NK-92 (cell line): ENCODE data around the gene ABCA12.

Source experiments
- DNase-seq: peaks from one replicate; lab custom pipeline; 2025; ENCODE audit not compliant: unreplicated experiment; lab: John Stamatoyannopoulos, UW

The ABCA12 gene

GRCh38 chr2:214989187-214989586, 149.2 kb downstream of the ABCA12 start:
- no peak for DNase-seq

DNA sequence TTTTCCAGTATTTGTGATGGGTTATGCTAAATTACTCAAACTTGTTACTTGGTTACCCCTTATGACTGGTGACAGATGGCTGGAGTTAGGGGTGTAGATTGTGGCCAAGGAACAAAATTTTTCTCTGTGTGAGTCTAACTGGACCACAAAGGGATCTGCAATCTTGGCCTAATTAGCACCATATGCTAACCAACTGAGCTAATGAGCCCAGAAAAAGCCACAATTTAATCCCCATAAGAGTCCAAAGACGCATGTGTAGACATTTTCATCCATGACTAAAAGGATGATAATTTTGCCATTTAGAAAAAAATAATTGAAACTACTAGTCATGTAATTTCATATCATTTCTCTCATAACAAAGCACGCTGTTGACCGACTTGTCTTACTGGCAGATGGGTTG, 151.2 kb downstream of the ABCA12 start:
- DNase-seq = no peak

DNA sequence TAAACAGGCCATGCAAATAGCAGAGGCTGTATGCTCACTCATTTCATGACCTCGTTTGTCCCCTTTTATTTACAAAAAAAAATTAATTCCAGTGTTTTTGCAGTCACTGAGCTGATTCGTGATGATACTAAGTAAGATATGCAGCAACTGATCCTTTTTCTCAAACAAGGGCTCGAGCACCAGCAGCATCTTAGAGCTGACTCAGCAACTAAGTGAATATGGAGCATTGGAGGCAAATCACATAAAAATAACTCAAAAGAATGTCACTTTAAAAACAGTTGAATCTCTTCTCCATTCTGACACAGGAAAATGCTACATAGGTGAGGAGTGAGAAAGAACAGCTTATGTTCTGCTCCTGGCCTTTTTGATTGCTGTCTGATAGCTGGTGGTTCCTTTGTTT, 152.8 kb downstream of the ABCA12 start:
- DNase-seq = no peak

GRCh38 chr2:214966420-214966819, 172.0 kb downstream of the ABCA12 start:
- no peak for DNase-seq

GRCh38 chr2:214960677-214961076, 177.7 kb downstream of the ABCA12 start:
- DNase-seq = no peak

GRCh38 chr2:214946949-214947348, 191.5 kb downstream of the ABCA12 start:
- no peak for DNase-seq

- DNase-seq = no peak
Measured at GRCh38 chr2:214934006-214934405, 204.4 kb downstream of the ABCA12 start.

- DNase-seq = no peak
Measured at GRCh38 chr2:214904634-214905033, 233.8 kb downstream of the ABCA12 start.

GRCh38 chr2:214904176-214904575, 234.2 kb downstream of the ABCA12 start:
- DNase-seq = no peak

GRCh38 chr2:214902286-214902685, 236.1 kb downstream of the ABCA12 start:
- no peak for DNase-seq

GRCh38 chr2:214899751-214900150, 238.7 kb downstream of the ABCA12 start:
- no peak for DNase-seq

DNA sequence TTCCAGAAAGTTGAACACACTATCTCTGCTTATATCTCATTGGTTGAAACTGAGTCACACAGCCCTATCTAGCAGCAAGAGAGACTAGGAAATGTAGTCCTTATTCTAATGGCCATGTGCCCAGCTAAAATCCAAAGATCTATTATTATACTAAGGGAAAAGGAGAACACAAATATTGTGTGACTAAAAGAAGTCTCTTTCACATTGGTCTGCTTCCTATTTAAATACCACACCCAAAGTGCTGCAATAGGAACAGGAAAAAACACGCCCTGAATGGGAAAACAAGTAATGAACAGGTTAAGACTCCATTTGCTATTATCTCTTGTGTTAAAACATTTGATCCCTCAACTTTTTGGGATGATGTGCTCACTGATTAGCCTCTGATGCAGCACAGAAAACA, 242.2 kb downstream of the ABCA12 start:
- DNase-seq = no peak

DNA sequence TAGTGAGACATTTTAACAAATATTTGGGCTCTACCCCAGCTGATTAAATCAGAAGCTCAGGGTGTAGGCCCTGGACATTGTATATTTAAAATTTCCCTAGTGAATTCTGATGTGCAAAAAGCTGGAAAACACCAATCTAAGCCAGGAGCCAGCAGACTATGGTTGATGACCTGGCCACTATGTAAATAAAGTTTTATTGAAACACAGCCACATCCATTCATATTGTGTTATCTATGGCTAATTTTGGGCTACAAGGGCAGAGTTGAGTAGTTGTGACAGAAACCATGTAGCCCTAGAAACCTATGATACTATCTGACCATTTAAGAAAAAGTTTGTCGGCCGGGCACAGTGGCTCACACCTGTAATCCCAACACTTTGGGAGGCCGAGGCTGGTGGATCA, 243.0 kb downstream of the ABCA12 start:
- no peak for DNase-seq

- DNase-seq = no peak
Measured at GRCh38 chr2:214889301-214889700, 249.1 kb downstream of the ABCA12 start.

GRCh38 chr2:214881647-214882202, 256.7 kb downstream of the ABCA12 start:
- DNase-seq = no peak
